Panc1 (cell line): ENCODE data around the gene LY6G6D. TPM values are rescaled to one million over a fixed set of nuclear protein-coding genes. Genes with fewer than 3 reads are reported as not detected.

Experiments used
- ATAC-seq: fragments of 200-7000 bp; cut with Tn5 transposase; 2 replicates; pipeline ENCODE4 v1.9.1; 2020; ENCODE audit warnings: mild to moderate bottlenecking, moderate library complexity
- BruUV-seq: library from RNA; stranded (reverse); fragments of 400-500 nt; replicated peaks from 2 replicates; lab custom pipeline; 2021; lab: Mats Ljungman, UMichigan
- CTCF ChIA-PET: fragments of 300-600 bp; sonication (Branson Sonifier 250); formaldehyde crosslinking; loops from one replicate; lab custom pipeline; 2022; ENCODE audit warnings: antibody characterized with exemption; lab: Charles Lee
- POLR2A ChIA-PET: fragments of 300-600 bp; sonication (Branson Sonifier 250); formaldehyde crosslinking; loops from one replicate; lab custom pipeline; 2022; ENCODE audit warnings: antibody characterized with exemption; lab: Charles Lee
- DNase-seq: peaks from one replicate; pipeline ENCODE4 v3.0.0-alpha.2; 2010; ENCODE audit warnings: low read depth, low spot score
- H3K27ac ChIP-seq: 2 replicates; pipeline ENCODE4 v1.5.1; 2011; ENCODE audit warnings: mild to moderate bottlenecking, low read length, inconsistent platforms
- H3K27me3 ChIP-seq: fragments of 200-500 bp; sonication (Bioruptor generic); 2 replicates; pipeline ENCODE4 v1.6.0; 2014; ENCODE audit warnings: low read length, inconsistent platforms; ENCODE audit not compliant: control insufficient read depth, insufficient read depth
- H3K36me3 ChIP-seq: fragments of 200-500 bp; sonication (Bioruptor generic); 2 replicates; pipeline ENCODE4 v1.5.1; 2014; ENCODE audit warnings: inconsistent platforms, mild to moderate bottlenecking, low read length, moderate library complexity; ENCODE audit not compliant: control insufficient read depth, insufficient read depth
- H3K4me1 ChIP-seq: 2 replicates; pipeline ENCODE4 v1.5.1; 2011; ENCODE audit warnings: inconsistent platforms, mild to moderate bottlenecking, low read length, moderate library complexity; ENCODE audit not compliant: control insufficient read depth, insufficient read depth
- H3K4me3 ChIP-seq, 2 experiments: 2 replicates each; pipeline ENCODE4 v1.5.1; 2011 to 2012; ENCODE audit warnings: low read depth in 2 of 2, low read length in 2 of 2, mild to moderate bottlenecking in 2 of 2, inconsistent platforms in 1 of 2, moderate library complexity in 1 of 2
- H3K9me3 ChIP-seq: fragments of 200-500 bp; sonication (Bioruptor generic); 2 replicates; pipeline ENCODE4 v1.5.1; 2014; ENCODE audit warnings: low read depth, mild to moderate bottlenecking, inconsistent platforms, low read length, moderate library complexity; ENCODE audit not compliant: control insufficient read depth, insufficient read depth
- POLR2AphosphoS5 ChIP-seq: IDR thresholded peaks from 2 replicates; pipeline ENCODE4 v1.6.1; 2012; ENCODE audit warnings: mild to moderate bottlenecking, low read depth, low read length, moderate library complexity
- SIN3A ChIP-seq: IDR thresholded peaks from 2 replicates; pipeline ENCODE4 v1.6.1; 2012; ENCODE audit warnings: low read depth, mild to moderate bottlenecking, low read length, moderate library complexity, borderline replicate concordance; ENCODE audit not compliant: insufficient read depth
- TCF7L2 ChIP-seq: IDR thresholded peaks from 2 replicates; pipeline ENCODE4 v1.6.1; 2011; ENCODE audit warnings: mild to moderate bottlenecking, low read depth, low read length, inconsistent platforms
- in situ Hi-C: cut with HindIII; loops from 2 replicates; pipeline ENCODE4 v1.10.0; 2016; ENCODE audit warnings: low sequenced_read_pairs, low pct_unique_long_range_greater_than_20kb
- intact Hi-C: fragments of 100-400 bp; cut with micrococcal nuclease; formaldehyde crosslinking; loops from one replicate; pipeline ENCODE4 v1.10.0; 2022; ENCODE audit not compliant: unreplicated experiment
- total RNA-seq: library from RNA; stranded (reverse); gene quantifications from one replicate; pipeline ENCODE4 v1.2.1, GENCODE V29; 2021; ENCODE audit not compliant: unreplicated experiment
- TF ChIP-seq, protein P1 (sequence below): fragments of 450-650 bp; IDR thresholded peaks from 2 replicates; pipeline ENCODE4 v1.5.1; 2017; ENCODE audit warnings: mild to moderate bottlenecking
- TF ChIP-seq, protein P2 (sequence below), 2 experiments: IDR thresholded peaks; 2 replicates each; pipeline ENCODE4 v1.6.1; 2011 to 2012; ENCODE audit warnings: low read depth in 2 of 2, control low read depth in 1 of 2, low read length in 1 of 2, mild to moderate bottlenecking in 1 of 2, moderate library complexity in 1 of 2; ENCODE audit not compliant: insufficient read depth in 1 of 2

Gene LY6G6D
- total RNA-seq, 1 experiment from 2014 or later = not detected

DNA sequence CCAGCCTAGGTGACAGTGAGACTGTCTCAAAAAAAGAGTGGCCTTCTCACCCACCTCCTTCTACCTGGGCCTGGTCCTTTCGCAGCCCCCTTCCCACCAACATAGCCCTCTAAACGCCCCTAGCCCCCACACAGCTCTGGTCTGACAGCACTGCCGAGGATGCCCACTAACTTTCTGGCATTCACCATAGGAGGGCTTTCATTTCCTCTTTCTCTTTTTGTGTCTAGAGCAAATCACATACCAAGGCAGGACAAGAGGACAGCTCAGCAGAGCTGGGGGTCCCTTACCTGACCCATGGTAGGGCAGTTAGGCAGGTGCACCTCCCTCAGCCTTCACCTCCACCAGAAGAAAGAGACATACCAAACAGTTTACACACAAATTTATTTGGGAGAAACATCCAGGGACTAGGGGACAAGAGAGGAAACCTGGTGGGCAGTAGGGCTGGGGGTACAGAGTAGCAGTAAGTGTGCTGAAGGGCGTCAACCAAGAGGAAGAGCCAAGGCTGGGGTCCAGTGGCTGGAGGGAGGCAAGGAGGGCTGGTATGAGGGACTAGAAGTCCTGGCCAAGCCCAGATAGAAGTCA is 38.7 kb upstream of the LY6G6D start:
- TF ChIP-seq POLR2AphosphoS5 = no peak
- TF ChIP-seq SIN3A = no peak
- TF ChIP-seq, protein P1, sequence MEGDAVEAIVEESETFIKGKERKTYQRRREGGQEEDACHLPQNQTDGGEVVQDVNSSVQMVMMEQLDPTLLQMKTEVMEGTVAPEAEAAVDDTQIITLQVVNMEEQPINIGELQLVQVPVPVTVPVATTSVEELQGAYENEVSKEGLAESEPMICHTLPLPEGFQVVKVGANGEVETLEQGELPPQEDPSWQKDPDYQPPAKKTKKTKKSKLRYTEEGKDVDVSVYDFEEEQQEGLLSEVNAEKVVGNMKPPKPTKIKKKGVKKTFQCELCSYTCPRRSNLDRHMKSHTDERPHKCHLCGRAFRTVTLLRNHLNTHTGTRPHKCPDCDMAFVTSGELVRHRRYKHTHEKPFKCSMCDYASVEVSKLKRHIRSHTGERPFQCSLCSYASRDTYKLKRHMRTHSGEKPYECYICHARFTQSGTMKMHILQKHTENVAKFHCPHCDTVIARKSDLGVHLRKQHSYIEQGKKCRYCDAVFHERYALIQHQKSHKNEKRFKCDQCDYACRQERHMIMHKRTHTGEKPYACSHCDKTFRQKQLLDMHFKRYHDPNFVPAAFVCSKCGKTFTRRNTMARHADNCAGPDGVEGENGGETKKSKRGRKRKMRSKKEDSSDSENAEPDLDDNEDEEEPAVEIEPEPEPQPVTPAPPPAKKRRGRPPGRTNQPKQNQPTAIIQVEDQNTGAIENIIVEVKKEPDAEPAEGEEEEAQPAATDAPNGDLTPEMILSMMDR = no peak
- TF ChIP-seq TCF7L2 = no peak
- TF ChIP-seq, protein P2, sequence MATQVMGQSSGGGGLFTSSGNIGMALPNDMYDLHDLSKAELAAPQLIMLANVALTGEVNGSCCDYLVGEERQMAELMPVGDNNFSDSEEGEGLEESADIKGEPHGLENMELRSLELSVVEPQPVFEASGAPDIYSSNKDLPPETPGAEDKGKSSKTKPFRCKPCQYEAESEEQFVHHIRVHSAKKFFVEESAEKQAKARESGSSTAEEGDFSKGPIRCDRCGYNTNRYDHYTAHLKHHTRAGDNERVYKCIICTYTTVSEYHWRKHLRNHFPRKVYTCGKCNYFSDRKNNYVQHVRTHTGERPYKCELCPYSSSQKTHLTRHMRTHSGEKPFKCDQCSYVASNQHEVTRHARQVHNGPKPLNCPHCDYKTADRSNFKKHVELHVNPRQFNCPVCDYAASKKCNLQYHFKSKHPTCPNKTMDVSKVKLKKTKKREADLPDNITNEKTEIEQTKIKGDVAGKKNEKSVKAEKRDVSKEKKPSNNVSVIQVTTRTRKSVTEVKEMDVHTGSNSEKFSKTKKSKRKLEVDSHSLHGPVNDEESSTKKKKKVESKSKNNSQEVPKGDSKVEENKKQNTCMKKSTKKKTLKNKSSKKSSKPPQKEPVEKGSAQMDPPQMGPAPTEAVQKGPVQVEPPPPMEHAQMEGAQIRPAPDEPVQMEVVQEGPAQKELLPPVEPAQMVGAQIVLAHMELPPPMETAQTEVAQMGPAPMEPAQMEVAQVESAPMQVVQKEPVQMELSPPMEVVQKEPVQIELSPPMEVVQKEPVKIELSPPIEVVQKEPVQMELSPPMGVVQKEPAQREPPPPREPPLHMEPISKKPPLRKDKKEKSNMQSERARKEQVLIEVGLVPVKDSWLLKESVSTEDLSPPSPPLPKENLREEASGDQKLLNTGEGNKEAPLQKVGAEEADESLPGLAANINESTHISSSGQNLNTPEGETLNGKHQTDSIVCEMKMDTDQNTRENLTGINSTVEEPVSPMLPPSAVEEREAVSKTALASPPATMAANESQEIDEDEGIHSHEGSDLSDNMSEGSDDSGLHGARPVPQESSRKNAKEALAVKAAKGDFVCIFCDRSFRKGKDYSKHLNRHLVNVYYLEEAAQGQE (IDR thresholded peaks at IDR 0.05; ENCODE audit: insufficient read depth in 1 of 2, low read depth in 2 of 2, low read length in 1 of 2) = no peak
- intact Hi-C loops = no loop called here
- no peak for DNase-seq
- BruUV-seq = no TSS peak
- no peaks in the 10 kb centered on the region for H3K27me3 ChIP-seq
- H3K9me3 ChIP-seq = no peaks in the 10 kb centered on the region
- POLR2A ChIA-PET = no interaction called here
- CTCF ChIA-PET = no interaction called here
- H3K4me1 ChIP-seq = peaks cover 4% of the 10 kb centered on the region; the same call in 1 of the 2 replicates
- peaks cover 4% of the 10 kb centered on the region; the same call in 1 of the 2 replicates for H3K36me3 ChIP-seq
- in situ Hi-C loops = no loop called here
- no peak for ATAC-seq
- H3K4me3 ChIP-seq = no peak overlapping the region
- H3K27ac ChIP-seq = no peak overlapping the region

DNA sequence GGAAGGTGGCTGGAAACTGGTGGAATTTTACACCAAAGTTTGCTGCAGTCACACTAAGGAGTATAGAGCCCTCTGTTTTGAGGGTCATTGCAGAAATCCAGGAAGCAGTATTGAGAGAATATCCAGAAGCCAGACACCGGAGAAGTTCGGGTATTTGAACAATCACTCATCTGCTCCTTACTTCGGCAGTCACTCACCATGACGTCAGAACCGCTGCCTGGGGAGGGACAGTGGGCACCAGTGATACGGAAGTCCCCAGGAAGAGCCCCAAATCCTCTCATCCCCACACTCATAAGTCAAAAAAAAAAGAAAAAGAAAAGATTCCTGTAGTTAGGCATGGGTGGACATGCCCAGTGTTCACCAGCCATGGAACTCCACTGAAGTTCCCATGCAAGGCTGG is 38.2 kb upstream of the LY6G6D start:
- Histone ChIP-seq H3K27ac (no peak overlapping the region), H3K27me3 (no peaks in the 10 kb centered on the region), H3K36me3 (no peaks in the 10 kb centered on the region; the same call in 1 of the 2 replicates), H3K4me1 (peaks cover 4% of the 10 kb centered on the region; the same call in 1 of the 2 replicates), H3K4me3 (no peak overlapping the region), H3K9me3 (no peaks in the 10 kb centered on the region)
- CTCF ChIA-PET = no interaction called here
- ATAC-seq (no peak), DNase-seq (no peak)
- no TSS peak for BruUV-seq
- intact Hi-C loops = no loop called here
- in situ Hi-C loops = no loop called here
- TF ChIP-seq POLR2AphosphoS5 = no peak
- no peak for TF ChIP-seq TCF7L2
- TF ChIP-seq SIN3A = no peak
- TF ChIP-seq, protein P1 = no peak
- TF ChIP-seq, protein P2 (IDR thresholded peaks at IDR 0.05; ENCODE audit: insufficient read depth in 1 of 2, low read depth in 2 of 2, low read length in 1 of 2) = no peak
- POLR2A ChIA-PET = no interaction called here
